ENCODE measurements around the gene CALB2.

DNA sequence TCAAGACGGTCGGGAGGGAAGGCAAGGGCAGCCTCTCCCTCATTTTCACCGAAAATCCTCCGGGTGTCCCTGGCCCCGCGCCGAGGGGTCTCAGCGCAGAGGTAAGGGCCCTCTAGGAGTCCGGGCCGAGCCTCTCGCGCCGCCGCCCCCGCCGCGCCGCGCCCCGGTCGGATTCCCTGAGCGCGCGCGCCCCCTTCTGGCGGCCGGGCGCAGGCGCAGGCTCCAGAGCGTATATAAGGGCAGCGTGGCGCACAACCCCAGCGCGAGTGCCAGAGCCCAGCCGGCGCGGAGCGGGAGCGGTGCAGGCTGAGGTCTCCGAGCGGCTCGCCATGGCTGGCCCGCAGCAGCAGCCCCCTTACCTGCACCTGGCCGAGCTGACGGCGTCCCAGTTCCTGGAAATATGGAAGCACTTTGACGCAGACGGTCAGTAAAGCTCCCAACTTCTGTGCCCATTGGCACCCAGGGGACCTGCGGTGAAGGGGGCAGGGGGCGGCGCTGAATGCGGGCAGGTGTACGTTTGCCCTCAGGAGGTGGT lies at the start of gene CALB2:
- TF ChIP-seq EP300 (IDR thresholded peaks at IDR 0.05; ENCODE audit: borderline replicate concordance) (no peak), TAF1 (IDR thresholded peaks at IDR 0.05; ENCODE audit: low read depth) (no peak), MAX (IDR thresholded peaks at IDR 0.05) (no peak), TEAD4 (IDR thresholded peaks at IDR 0.05) (no peak), CREB1 (IDR thresholded peaks at IDR 0.05; ENCODE audit: low read depth) (no peak)

All from Ishikawa (cell line).